ENCODE results near the gene TTLL5.
"Not testable (repeated sequence)": the region's sequence is repeated elsewhere in the genome, so short reads cannot be mapped to it uniquely, and the experiment has no call there.

The TTLL5 gene

DNA sequence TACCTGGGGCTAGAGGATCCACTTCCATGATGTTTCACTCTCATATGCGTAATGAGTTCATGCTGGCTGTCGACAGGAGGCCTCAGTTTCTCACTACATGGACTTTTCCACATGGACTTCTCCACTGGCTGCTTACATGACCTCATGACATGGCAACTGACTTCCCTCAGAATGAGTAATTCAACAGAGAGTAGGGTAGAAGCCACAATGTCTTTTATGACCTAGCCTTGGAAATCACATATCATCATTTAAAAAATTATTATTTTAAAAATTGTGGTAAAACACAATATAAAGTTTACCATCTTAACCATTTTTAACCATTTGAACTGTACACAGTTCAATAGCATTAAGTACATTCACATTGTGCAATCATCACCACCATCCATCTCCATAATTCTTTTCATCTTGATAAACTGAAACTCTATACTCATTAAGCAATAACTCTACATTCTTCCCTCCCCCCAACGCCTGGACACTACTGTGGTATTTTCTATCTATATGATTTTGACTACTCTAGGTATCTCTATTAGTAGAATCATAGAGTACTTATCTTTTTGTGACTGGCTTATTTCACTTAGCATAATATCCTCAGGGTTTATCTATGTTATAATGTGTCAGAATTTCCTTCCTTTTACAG is 176.2 kb downstream of the TTLL5 start:
- no peak for DNase-seq

DNA sequence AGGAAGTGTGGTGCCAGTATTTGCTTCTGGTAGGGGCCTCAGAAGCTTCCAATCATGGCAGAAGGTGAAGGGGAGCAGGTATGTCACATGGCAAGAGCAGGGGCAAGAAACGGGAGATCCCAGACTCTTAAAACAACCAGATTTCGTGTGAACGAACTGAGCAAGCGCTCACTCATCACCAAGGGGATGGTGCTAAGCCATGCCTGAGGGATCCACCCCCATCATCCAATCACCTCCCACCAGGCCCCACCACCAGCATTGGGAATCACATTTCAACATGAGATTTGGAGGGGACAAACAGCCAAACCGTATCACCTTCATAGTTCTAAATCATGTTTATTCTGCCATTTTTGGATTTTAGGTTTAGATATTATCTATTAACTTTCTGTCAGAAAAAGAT is 179.9 kb downstream of the TTLL5 start:
- no peak for DNase-seq

DNA sequence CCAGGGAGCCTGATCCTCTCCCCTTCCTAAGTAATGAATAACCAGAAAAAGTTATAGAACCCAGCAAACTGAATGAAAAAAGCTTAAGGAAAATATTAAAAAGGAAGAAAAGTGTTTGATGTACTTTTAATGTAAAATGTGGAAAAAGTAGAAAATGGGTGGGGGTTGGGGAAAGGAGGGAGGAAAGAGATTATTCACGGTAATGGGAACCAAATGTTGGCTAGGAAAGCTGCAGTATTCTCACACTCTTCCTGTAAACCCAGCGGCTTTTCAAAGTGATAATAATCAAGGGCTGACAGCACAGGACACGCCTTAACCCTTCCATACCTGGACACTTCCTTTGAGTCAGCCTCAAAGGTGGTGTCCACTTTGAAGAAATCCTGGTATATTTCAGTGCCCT is 181.5 kb downstream of the TTLL5 start:
- no peak for DNase-seq

DNA sequence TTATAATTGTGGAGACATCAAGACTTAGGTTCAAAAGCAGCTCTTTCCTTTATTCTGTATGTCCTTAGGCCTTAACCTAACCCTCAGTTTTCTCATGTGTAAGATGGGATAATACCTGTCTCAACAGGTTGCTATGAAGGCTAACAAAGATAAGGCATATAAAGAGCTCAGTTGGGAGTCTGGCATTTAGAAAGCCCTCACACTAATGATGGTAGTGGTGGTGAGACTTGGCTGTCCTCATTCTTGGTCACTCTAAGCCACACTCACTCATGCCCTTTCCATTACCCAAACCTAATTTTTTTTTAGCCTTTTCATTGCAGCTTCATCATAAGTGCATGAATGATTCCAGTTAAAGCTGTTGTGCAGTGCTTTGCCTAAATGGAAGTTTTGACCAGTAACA is 183.4 kb downstream of the TTLL5 start:
- no peak for DNase-seq

DNA sequence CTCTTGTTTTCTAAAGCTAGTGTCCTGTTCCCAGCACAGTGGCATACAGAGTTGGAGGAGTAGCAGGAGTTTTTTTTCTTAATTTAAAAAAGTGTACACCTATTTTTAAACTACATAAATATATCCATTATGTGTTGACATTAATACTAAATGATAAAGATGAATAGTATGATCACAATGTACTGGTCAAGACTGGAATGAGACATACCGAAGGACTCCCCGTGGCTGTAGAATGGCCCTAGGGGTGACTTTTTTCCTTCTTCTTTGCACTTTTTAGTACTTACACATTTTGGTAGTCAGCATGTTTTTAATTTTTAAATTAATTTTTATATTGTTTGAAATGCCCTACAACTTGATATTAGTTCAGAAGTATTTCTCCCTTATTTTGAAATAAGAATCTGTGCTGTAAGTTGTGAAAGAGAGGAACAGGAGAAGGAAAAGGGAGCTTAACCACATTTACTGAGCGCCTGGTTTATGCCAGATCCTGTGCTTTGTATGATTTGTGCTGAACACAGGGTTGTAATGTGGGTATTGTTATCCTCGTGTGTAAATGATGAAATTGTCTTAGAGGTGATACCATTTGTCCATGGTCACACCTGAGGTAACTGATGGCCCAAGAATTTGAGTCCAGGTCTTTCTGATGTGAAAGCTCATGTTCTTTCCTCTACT is 184.2 kb downstream of the TTLL5 start:
- no peak for DNase-seq

DNA sequence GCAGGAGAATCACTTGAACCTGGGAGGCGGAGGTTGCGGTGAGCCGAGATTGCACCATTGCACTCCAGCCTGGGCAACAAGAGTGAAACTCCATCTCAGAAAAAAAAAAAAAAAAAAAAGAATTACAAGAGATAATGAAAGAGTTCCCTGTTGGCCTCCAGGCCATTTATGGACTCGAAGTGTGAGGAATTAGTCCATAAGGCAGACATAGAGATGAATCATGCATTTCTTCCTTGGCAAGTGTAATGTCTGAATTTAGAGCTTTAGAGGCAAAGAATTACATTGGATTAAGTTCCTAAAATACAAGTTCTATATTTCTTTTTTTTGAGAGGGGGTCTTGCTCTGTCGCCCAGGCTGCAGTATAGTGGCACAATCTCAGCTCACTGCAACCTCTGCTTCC is 185.6 kb downstream of the TTLL5 start:
- not testable (repeated sequence) for DNase-seq

DNA sequence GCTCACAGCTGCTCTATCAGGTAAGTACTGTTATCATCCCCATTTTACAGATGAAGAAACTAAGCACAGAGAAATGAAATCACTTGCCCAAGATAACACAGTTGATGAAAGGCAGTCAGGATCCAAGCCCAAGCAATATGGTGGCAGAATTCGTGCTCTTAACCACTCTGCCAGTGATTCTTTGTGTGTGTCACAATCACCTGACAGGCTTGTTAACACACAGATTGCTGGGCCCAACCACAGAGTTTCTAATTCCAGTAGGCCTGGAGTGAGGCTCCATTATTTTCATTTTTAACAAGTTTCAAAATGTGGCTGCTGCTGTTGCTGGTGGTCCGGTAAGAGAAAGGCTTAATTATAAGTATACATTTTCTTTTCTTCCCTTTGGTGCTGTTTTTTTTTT is 186.5 kb downstream of the TTLL5 start:
- DNase-seq, result no peak

DNA sequence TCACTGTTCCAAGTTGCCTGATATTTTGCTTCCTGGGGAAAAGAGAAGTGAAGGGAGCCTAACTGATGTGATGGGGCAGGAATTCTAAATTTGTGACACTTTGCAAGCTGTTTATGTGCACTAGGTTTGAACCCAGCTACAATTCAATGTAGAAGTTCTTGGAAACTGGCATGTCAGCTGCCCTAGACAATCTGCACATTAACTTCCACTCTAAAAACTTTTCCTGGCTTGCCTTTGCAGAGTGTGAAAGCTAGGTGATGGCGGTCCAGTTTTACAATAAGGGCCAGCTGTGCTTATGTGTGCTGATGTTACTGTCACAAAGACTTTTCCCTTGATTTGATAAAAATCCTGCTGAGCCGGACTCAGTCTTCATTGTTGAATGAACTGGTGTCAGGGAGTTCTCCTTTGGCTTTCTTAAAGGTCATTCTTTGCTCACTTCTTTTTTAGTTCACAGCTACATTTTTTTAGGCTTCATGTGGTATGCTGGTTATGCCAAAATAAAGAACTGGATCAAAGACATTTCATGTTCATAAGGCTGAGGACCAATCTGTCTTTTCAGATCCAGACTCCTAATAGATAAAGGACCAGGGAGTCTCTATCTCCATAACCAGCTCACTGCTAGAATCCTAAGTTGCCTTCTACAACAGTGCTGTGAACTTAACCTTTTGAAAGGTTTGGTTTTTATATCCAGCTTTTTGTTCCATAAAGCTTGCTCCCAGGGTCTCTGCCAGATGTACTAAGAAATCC is 187.3 kb downstream of the TTLL5 start:
- DNase-seq, result no peak

DNA sequence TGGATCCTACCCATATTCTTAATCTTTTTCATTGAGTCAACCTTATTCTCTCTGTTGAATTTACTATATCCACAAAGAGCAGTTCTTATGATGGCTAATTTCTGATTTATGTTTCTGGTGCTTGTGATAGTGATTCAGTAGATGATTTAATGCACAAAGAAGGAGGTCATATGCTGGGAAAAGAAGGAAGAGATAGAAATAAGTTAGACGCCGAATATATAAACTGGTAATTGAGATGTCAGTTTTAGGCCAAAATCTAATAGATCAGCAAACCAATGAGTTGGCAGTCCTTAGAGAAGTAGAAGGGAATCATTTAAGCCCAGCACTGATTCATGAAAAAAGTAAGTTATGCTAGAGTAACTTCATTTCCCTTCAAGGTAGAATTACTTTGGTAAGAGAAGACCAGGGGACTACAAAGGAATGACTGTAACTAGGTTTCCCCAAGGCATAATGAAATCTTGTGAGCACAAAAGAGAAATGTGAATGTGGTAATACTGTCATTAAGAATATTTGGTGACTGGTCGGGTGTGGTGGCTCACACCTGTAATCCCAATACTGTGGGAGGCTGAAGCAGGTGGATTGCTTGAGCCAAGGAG is 188.4 kb downstream of the TTLL5 start:
- no peak for DNase-seq

DNA sequence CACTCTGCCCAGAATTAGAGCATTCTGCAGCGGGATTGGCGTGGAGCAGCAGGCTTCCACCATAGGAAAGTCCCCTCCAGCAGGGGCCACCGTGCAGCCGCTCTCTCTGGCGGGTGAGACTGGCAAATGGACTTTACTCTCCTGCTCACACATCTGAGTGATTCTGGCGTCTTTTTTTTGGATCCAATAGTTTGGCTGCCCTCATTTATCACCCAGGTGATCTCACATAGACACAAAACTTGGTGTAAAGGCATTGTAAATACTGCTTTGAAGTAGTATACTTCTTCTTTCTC is 190.5 kb downstream of the TTLL5 start:
- DNase-seq, result no peak

DNA sequence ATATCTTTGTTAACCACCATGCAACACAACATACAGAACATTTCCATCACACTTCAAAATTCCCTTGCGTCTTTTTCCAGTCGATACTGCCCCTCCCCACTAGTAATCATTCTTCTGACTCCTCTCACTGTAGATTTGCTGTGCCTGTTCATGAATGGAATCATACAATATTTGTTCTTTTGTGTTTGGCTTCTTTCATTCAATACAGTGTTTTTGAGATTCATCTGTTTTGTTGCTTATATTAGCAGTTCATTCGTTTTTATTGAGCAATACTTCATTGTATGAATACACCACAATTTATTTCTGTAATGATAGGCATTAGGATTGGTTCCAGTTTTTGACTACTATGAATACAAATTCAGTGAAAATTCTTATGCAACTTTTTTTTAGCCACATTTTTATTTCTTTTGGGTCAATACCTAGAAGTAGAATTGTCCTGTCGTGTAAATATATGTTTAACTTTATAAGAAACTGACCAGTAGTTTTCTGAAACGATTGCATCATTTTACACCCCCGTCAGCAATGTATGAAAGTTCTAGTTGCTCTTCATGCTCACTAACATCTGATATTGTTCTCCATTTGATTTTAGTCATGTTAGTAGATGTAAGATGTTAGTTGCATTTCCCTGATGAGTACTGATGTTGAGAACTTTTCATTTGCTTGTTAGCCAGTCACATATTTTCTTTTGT is 193.2 kb downstream of the TTLL5 start:
- no peak for DNase-seq

DNA sequence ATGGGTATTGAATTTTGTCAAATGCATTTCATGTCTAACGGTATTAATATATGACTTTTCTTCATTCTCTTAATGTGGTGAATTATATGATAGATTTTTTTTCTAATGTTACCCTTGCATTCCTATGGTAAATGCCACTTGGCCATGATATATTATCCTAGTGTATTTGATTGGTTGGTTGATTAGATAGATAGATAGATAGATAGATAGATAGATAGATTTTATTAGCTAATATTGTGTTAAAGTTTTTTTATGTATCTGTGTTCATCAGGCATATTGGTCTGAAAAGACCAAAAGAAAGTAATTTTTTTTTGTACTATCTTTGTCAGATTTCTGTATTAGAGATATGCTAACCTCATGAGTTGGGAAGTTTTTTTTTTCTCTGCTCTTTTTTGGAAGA is 196.2 kb downstream of the TTLL5 start:
- DNase-seq, result no peak

DNA sequence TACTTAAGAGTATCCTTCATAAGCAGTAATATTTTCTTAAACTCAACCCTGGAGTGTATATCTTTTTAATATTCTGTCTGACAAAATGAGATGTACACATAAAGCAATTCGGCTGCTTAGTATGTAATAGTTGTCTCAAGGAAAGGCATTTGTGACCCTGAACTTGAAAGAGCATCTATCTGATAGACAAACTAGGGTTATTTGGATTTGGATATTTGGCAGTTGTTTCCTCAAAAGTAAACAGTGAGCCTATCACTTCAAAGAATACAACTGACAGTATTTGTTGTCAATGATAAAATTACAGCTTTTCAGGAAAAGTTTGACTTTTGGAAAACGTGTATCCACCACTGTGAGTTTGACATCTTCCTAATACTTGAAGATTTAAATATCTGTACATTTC is 197.3 kb downstream of the TTLL5 start:
- DNase-seq, result no peak

DNA sequence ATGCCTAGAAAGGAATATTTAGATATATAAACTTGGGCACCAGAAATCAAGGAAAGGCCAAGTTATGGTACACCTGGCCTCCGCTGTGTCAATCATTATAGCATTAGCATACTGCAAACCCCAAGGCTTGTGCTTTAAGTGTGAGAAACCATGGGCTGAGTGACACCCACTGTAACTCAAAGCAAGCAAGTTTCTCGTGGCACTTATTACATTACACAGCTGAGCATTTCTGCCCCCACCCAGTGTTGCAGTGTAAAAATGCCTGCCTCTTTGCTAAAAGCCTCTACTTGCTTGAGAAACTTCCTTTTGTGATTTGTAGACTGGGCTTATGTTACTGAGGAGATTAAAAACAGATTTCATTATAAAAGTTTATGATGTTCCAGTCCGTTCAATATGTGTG is 198.7 kb downstream of the TTLL5 start:
- DNase-seq, result no peak

DNA sequence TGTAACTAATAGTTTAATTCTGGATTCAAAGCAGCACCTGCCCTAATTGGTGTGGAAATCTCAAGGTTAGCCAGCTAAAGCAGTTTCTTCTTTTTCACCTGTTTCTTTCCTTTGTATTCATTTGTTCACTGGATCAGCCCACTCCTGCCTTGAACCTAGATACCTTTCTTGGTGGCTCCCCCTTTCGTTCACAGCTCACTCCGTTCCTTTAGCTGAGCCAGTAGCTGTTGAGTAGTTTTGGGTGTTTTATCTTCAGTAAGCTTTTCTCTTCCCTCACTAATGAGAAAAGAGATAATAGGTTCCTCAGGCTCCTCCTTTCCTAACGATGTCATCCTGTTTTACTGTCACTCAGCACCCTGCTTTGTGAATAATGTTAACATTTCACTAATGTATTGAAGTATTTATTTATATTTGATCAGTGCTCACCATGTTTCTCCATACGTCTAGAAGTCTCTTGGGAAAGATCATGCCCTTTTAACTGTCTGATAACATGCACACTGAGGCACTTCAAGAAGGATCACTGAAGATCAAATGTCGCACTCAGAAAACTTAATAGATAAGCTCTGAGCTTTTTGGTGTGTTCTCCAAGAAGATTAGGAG is 199.6 kb downstream of the TTLL5 start:
- no peak for DNase-seq

DNA sequence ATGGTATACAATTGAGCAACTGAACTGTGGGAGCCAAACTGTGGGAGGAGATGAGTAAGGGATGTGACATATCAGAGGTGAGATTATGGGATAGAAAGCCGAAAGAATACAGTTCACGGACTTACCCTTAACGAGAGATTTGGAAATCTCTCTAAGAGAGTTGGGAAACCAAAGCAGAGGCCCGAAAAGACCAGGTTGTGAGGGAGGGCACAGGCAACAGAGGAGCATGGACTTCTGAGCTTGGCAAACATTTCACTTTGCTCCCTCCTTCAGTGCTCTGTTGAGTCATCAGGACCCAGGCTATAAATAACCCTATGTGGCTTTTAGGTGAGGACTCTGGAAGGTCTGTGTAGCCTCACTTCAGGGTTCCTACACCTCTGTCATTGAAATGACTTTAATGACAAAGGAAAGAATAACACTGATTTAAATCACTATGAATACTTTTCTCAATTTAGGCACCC is 200.1 kb downstream of the TTLL5 start:
- no peak for DNase-seq

DNA sequence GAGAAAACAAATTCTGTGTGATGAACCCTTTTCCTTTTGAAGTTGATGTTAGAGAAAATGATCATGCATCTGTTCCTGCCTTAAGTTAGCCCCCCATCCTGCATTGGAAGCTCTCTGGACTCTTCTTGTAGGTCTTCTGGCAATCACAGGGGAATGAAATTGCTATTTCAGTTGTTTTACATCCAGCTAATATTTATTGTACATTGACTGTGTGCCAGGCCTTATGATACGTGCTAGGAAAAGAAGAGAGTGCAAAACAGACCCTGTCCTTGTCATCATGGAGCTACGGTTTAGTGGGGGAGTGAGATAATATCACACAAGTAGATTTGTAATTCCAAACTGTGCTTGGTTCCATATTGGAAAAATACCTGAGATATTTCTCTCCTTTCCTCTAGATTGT is 202.2 kb downstream of the TTLL5 start:
- no peak for DNase-seq

DNA sequence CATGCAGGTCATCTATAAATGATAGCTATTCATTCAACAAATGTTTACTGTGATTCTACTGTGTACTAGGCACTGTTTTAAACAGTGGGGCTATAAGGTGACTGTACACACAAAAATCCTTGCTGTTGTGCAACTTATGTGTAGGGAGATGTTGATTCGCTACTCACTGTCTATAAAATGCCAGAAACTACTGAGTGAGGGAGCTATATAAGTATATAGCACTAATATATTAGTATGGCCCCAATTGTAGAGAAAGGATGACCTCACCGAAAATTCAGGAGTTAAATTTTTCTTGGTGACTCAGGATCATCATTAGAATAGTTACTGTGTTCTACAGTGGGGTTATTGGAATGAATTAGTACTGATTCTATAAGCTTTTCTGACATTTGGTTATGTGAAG is 203.3 kb downstream of the TTLL5 start:
- DNase-seq, result no peak

DNA sequence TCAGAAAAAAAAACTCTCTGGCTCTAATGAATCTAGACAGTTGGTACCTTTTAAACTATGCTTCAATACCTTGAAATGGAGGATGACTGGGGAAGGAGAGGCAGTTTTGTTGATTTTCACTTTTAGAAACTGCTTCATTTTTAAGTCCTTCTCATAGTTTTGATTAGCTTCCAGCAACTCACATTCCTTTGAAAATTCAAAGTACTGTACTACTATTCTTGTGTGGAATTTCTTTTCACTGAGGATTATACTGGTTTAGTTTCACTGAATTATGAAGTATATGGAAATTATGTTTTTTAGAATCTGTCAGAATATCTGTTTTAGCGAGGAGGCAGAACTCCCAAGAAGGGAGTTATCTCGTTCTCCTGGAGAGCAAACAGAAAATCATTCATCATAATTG is 204.5 kb downstream of the TTLL5 start:
- no peak for DNase-seq

DNA sequence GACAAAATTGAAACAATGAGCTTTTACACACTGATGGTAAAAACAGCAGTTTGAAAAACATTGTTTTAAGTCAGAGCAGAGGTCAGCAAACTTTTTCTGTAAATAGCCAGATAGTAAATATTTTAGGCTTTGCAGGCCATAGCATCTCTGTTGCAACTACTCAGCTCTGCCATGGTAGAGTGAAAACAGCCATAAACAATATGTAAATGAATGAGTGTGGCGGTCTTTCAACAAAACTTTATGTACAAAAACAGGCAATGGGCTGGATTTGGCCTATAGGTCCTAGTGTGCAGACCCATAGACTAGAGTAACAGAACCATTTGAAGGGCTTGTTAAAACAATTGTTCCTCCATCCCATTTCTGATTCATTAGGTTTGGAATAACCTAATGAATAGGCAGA is 205.9 kb downstream of the TTLL5 start:
- no peak for DNase-seq

DNA sequence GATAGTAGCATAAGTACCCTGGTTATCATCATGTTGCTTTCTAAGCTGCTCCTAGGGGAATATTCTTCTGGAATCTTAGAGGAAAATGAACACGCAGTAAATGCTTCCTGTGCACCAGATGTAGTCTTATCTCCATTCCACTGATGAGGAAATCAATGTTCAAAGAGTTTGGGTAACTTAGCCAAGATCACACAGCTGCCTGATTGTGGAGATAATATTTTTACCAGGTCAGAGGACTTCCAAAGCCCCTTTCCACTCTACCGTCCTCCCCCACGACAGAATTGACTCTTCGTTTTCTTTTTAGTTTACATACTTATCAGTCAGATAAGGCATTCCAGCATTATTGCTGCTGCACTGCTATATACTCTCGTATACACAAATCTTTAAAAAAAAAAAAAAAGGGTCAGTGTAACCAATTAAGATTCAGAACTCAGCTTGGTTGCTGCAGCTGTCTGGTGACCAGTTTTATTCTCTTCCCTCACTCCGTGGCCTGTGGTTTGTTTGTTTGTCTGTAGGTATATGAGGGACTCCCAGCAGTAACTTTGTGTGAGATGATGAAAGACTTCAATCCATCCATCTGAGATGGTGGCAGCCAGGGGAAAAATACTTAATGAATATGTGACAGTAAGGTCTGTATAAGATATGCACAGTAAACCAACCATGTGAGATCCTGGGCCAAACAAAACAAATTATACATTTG is 210.3 kb downstream of the TTLL5 start:
- no peak for DNase-seq

DNA sequence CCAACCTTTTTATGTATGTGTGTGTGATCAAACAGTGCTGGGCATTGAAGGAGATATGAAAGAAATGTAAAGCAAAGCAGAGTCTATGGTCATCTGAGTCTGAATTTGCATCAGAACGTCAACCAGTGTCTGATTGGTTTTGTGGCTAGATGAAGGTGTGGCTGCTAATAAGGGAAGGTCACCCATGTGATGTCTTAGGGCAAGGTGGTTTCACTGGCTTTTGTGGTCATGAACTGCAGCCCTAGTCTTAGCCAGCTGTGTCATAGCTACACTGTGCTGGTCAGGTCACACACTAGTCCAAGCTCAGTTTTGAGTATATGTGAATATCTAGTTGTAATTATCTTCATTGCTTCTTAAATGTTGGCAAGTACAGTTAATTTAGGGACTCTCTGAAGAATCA is 214.9 kb downstream of the TTLL5 start:
- DNase-seq, result no peak

DNA sequence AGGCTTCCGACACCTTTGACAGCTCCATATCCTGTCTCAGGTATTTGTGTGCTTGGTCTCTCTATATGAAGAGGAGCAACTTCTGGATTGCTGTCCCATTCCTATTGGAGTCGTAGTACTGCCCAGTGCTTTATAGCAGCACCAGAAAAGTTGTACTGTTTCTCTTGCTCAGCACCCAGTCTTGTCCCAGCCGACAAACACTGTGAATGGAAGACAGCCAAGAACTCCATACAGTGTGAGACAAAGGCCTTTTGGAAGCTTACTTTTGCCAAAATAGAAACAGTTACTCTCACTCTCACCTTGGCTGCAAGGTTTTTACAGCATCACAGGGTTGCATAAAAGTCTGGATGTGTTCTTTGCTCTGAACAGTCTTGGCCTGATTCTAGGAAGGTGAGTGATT is 215.5 kb downstream of the TTLL5 start:
- no peak for DNase-seq
